ENCODE data around the gene LHX4. TPM values are rescaled to one million over a fixed set of nuclear protein-coding genes. Genes with fewer than 3 reads are reported as not detected.

LHX4 gene
- total and polyA plus RNA-seq, 10 of the 15 experiments (the other 5 are each of a cell fraction or from before 2014, with no cell fraction given): 0.05 to 0.80 (median 0.32) TPM; not detected in 6

- RAD21 ChIA-PET (ENCODE audit: unreplicated experiment): no interaction called here
- CTCF ChIA-PET: interaction anchor here (1.9 kb wide), 1 partner anchor 45 kb away, joined by 4 read pairs; no protein-coding TSS in a partner anchor
- Histone ChIP-seq H3K27ac (ENCODE audit: control insufficient read depth, insufficient read depth) (no peak overlapping the region), H3K9ac (ENCODE audit: control insufficient read depth, insufficient read depth, low read length) (no peak overlapping the region), H3K27me3 (replicated peaks in 1 of 2; ENCODE audit: control insufficient read depth in 2 of 2, insufficient read depth in 2 of 2, low read length in 1 of 2) (peaks cover 7 to 11% of the 10 kb centered on the region in 2 experiments), H3K4me2 (ENCODE audit: control insufficient read depth, insufficient read depth) (no peak overlapping the region), H2AFZ (ENCODE audit: control insufficient read depth, low read depth, low read length) (no peak overlapping the region), H3K4me1 (ENCODE audit: control insufficient read depth, insufficient read depth, low read length) (peaks cover 6% of the 10 kb centered on the region), H3K9me3 (replicated peaks; ENCODE audit: control insufficient read depth, insufficient read depth, low read length) (no peaks in the 10 kb centered on the region; the same call in 2 of the 3 replicates), H3K4me3 (no peak overlapping the region), H3K79me2 (ENCODE audit: control insufficient read depth, insufficient read depth, low read length) (no peaks in the 10 kb centered on the region), H4K20me1 (ENCODE audit: control insufficient read depth, insufficient read depth) (peaks cover 3% of the 10 kb centered on the region; the same call in 1 of the 2 replicates), H3K36me3 (ENCODE audit: control insufficient read depth in 2 of 2, insufficient read depth in 2 of 2, low read length in 1 of 2) (no peaks in the 10 kb centered on the region)
- intact Hi-C loops (cut with micrococcal nuclease; ENCODE audit: unreplicated experiment): no loop called here
- SMC1A ChIA-PET (ENCODE audit: uncharacterized antibody, unreplicated experiment): no interaction called here
- no TSS peak for BruUV-seq (replicated peaks)
- DNase-seq (ENCODE audit: low read depth, low spot score) (no peak), FAIRE-seq (no peak), ATAC-seq (no peak)
- WGBS (ENCODE audit: insufficient coverage, insufficient replicate concordance, low lambda C conversion rate, missing lambda C conversion rate): 2% methylated on average over 2 of the region's 2 CpGs
- in situ Hi-C loops (cut with MboI): no loop called here
- TF ChIP-seq ZNF687 (IDR thresholded peaks at IDR 0.05) (no peak), TAF1 (IDR thresholded peaks at IDR 0.05; ENCODE audit: borderline replicate concordance, low read depth, low read length) (no peak), RAD51 (IDR thresholded peaks at IDR 0.05) (no peak), RCOR1 (conservative IDR thresholded peaks at IDR 0.05; ENCODE audit: low read depth, low read length) (no peak), ATF7 (IDR thresholded peaks at IDR 0.05; ENCODE audit: low read depth) (no peak), FOXM1 (IDR thresholded peaks at IDR 0.05; ENCODE audit: low read depth, low read length) (no peak), CREM (IDR thresholded peaks at IDR 0.05; ENCODE audit: low read depth) (no peak), BRCA1 (IDR thresholded peaks at IDR 0.05; ENCODE audit: low read depth, low read length) (no peak), RELB (IDR thresholded peaks at IDR 0.05; ENCODE audit: low read depth) (no peak), NFYA (IDR thresholded peaks at IDR 0.05; ENCODE audit: borderline replicate concordance, low read depth, low read length) (no peak), SMARCA5 (IDR thresholded peaks at IDR 0.05) (no peak), FOS (IDR thresholded peaks at IDR 0.05; ENCODE audit: borderline replicate concordance, extremely low read depth, insufficient read length) (no peak), EGR1 (IDR thresholded peaks at IDR 0.05; ENCODE audit: borderline replicate concordance in 1 of 2, low read depth in 2 of 2, low read length in 2 of 2) (no peak), MEF2B (IDR thresholded peaks at IDR 0.05; ENCODE audit: partially characterized antibody, poor library complexity, severe bottlenecking) (no peak), SUPT20H (IDR thresholded peaks at IDR 0.05; ENCODE audit: borderline replicate concordance, control insufficient read depth, low read depth, low read length) (no peak), IRF4 (IDR thresholded peaks at IDR 0.05; ENCODE audit: low read depth, low read length) (no peak)
- POLR2A ChIA-PET: no interaction called here
Measured at GRCh38 chr1:180225403-180225802, 4.7 kb upstream of the LHX4 start.
